SK-N-MC (cell line): ENCODE data around the gene PRKG1.

ENCODE experiments used
- EZH2 ChIP-seq: fragments of 200-600 bp; sonication (generic); IDR thresholded peaks from one replicate; pipeline ENCODE4 v1.6.1; 2017; ENCODE audit warnings: antibody characterized with exemption
- FOXP2 ChIP-seq: optimal IDR thresholded peaks from 2 replicates; pipeline ENCODE3; 2011; ENCODE audit warnings: mild to moderate bottlenecking, moderate library complexity; ENCODE audit not compliant: insufficient read depth; ENCODE audit errors: extremely low read length, control extremely low read depth
- POLR2AphosphoS5 ChIP-seq: IDR thresholded peaks from 2 replicates; pipeline ENCODE4 v1.6.1; 2012; ENCODE audit warnings: mild to moderate bottlenecking, low read depth, low read length, borderline replicate concordance

DNA sequence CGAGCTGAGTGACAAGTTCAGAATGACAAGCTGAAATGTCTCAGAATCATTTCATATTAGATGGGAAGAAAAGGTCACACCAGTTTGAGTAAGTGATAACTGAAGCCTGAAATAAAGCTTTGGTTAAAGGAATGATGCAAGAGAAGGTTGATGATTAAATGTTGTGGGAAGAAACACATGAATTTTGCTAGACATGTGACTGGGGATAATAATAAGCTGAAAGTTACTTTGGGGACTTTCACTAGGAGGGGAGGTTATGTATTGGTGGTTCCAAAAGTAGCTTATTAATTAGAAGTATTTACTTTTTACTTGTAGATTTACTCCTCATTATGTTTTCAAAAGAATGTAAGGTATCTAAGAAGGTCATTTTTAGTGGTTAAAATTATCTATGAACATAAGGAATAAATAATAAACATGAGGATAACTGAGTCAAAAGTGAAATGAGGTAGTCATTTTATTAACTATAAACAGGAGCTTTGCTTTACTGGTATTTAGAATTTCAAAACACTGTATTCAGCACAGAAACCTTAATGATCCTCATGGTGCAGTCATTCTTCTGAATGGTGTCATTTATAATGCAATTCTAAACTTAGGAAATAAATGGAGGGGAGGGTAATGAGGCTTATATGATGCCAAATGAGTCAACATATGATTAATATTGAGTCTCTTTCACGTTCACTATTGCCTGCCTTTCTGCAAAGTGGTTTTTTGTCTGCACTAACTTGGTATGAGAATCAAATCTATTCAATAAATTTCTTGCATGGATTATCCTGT, 63.7 kb downstream of the PRKG1 start:
- TF ChIP-seq EZH2, result no peak
- no peak for TF ChIP-seq POLR2AphosphoS5
- TF ChIP-seq FOXP2, result no peak
